ENCODE data around the gene SLC10A7.

DNA sequence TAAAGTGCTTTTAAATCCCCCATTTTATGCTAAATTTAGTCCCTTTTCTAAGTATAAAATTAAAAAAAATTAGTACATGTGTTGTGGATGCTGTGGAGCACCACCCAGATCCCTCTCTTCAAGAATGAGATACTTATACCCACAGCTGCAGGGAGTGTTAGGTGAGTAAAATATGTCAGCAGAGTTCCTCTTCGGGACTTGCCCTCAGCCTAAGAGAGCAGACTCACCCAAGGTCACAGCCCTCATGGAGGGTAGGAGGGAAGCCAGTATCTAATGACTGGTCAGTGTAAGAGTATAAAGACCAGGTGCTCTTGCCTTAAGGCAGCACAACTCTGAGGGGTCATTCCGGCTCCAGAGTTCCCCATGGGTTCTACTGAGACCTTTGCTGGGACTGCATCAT lies 218.9 kb downstream of the SLC10A7 start:
- TF ChIP-seq, protein P1, sequence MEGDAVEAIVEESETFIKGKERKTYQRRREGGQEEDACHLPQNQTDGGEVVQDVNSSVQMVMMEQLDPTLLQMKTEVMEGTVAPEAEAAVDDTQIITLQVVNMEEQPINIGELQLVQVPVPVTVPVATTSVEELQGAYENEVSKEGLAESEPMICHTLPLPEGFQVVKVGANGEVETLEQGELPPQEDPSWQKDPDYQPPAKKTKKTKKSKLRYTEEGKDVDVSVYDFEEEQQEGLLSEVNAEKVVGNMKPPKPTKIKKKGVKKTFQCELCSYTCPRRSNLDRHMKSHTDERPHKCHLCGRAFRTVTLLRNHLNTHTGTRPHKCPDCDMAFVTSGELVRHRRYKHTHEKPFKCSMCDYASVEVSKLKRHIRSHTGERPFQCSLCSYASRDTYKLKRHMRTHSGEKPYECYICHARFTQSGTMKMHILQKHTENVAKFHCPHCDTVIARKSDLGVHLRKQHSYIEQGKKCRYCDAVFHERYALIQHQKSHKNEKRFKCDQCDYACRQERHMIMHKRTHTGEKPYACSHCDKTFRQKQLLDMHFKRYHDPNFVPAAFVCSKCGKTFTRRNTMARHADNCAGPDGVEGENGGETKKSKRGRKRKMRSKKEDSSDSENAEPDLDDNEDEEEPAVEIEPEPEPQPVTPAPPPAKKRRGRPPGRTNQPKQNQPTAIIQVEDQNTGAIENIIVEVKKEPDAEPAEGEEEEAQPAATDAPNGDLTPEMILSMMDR (IDR thresholded peaks at IDR 0.05; ENCODE audit: low read depth, low read length), result no peak
- no peak for TF ChIP-seq POLR2A (IDR thresholded peaks at IDR 0.05; ENCODE audit: extremely low read depth, insufficient read length)
- no peak for TF ChIP-seq MAX (IDR thresholded peaks at IDR 0.05; ENCODE audit: low read depth, low read length)
